Astrocyte of the spinal cord (primary cell): Measurements from ENCODE around the gene BTG2.
"Not testable (repeated sequence)": the region's sequence is repeated elsewhere in the genome, so short reads cannot be mapped to it uniquely, and the experiment has no call there.

Source experiments
- DNase-seq: peaks from one replicate; pipeline ENCODE4 v3.0.0; 2011; ENCODE audit warnings: low read depth, low spot score
- H3K4me3 ChIP-seq: 2 replicates; pipeline ENCODE4 v1.5.1; 2011; ENCODE audit warnings: low read depth, mild to moderate bottlenecking, low read length, moderate library complexity
- CTCF ChIP-seq: IDR thresholded peaks from 2 replicates; pipeline ENCODE4 v1.5.1; 2012; ENCODE audit warnings: low read depth, mild to moderate bottlenecking, low read length, inconsistent platforms
- in situ Hi-C: cut with HindIII; loops from 2 replicates; pipeline ENCODE4 v1.10.0; 2017; ENCODE audit warnings: low sequenced_read_pairs

The BTG2 gene

GRCh38 chr1:203296460-203297073, 8.8 kb upstream of the BTG2 start:
- no peak for TF ChIP-seq CTCF
- no peak overlapping the region for H3K4me3 ChIP-seq
- in situ Hi-C loops = no loop called here
- peak; percentile 17 for DNase-seq

GRCh38 chr1:203299169-203299568, 6.2 kb upstream of the BTG2 start:
- no peak for DNase-seq
- TF ChIP-seq CTCF = no peak
- no peak overlapping the region for H3K4me3 ChIP-seq
- in situ Hi-C loops = no loop called here

GRCh38 chr1:203299719-203300429, 5.4 kb upstream of the BTG2 start:
- in situ Hi-C loops, H3K4me3 ChIP-seq: not testable (repeated sequence)

GRCh38 chr1:203300441-203301330, 4.6 kb upstream of the BTG2 start:
- TF ChIP-seq CTCF = no peak
- DNase-seq = no peak
- no peak overlapping the region for H3K4me3 ChIP-seq
- in situ Hi-C loops = no loop called here

More at GRCh38 chr1:203299719-203300429, 5.4 kb upstream of the BTG2 start:
- not testable (repeated sequence) for DNase-seq

GRCh38 chr1:203301331-203301668, 4.0 kb upstream of the BTG2 start:
- H3K4me3 ChIP-seq = no peak overlapping the region
- in situ Hi-C loops = no loop called here
- TF ChIP-seq CTCF = no peak
- DNase-seq = no peak

GRCh38 chr1:203302456-203302855, 2.9 kb upstream of the BTG2 start:
- no peak for DNase-seq
- in situ Hi-C loops = no loop called here
- TF ChIP-seq CTCF = no peak
- H3K4me3 ChIP-seq = no peak overlapping the region

- in situ Hi-C loops = no loop called here
- no peak overlapping the region for H3K4me3 ChIP-seq
- TF ChIP-seq CTCF = no peak
- DNase-seq = no peak
Measured at GRCh38 chr1:203302894-203303293, 2.4 kb upstream of the BTG2 start.
